ENCODE results near the gene ITGB5. TPM values are rescaled to one million over a fixed set of nuclear protein-coding genes. Genes with fewer than 3 reads are reported as not detected.

The ITGB5 gene
- polyA plus RNA-seq, 2 of the 4 experiments (the other 2 are of a cell fraction): 201 to 260 TPM

- TF ChIP-seq REST (IDR thresholded peaks at IDR 0.05) (no peak), TP53 (CRISPR knock-in tag; IDR thresholded peaks at IDR 0.05) (no peak), CBX2 (IDR thresholded peaks at IDR 0.05; ENCODE audit: borderline replicate concordance, low read depth) (no peak)
These were observed 164.6 kb downstream of the ITGB5 start (continued) for GRCh38 chr3:124722589-124722988.

GRCh38 chr3:124714223-124714853, 172.8 kb downstream of the ITGB5 start:
- WGBS (ENCODE audit: missing lambda C conversion rate): 40% methylated on average over 11 of the region's 11 CpGs
- Histone ChIP-seq H3K4me3 (no peak overlapping the region), H3K9me3 (no peaks in the 10 kb centered on the region), H3K4me2 (no peak overlapping the region), H3K27ac (no peak overlapping the region), H3K4me1 (no peaks in the 10 kb centered on the region)
- POLR2A ChIA-PET: interaction anchor here (1.2 kb wide), 1 partner anchor 16 kb away, joined by 6 read pairs; the partner anchor contains the start of gene UMPS
- FAIRE-seq (no peak), ATAC-seq (peak in 1 of 2 experiments; percentile 13; a peak in 1 of 6 replicates), DNase-seq (ENCODE audit: low read depth in 1 of 2, low spot score in 1 of 2) (no peak)
- CTCF ChIA-PET: no interaction called here
- TF ChIP-seq ZNF302 (CRISPR knock-in tag; IDR thresholded peaks at IDR 0.05): no peak
- no peak for TF ChIP-seq USF2 (IDR thresholded peaks at IDR 0.05)
- TF ChIP-seq RAD21 (conservative IDR thresholded peaks at IDR 0.05 in 1 of 2, IDR thresholded peaks at IDR 0.05 in 1 of 2): no peak
- TF ChIP-seq RFX5 (IDR thresholded peaks at IDR 0.05): no peak
- TF ChIP-seq NR3C1 (IDR thresholded peaks at IDR 0.05): no peak
- TF ChIP-seq EHF (CRISPR knock-in tag; IDR thresholded peaks at IDR 0.05): no peak
- TF ChIP-seq ZSCAN20 (CRISPR knock-in tag; IDR thresholded peaks at IDR 0.05): no peak
- no peak for TF ChIP-seq FOSL2 (IDR thresholded peaks at IDR 0.05)
- TF ChIP-seq FOSL2 (CRISPR knock-in tag; IDR thresholded peaks at IDR 0.05): no peak
- TF ChIP-seq ESRRA (IDR thresholded peaks at IDR 0.05; ENCODE audit: borderline replicate concordance, low read length): no peak
- no peak for TF ChIP-seq FOSB (CRISPR knock-in tag; IDR thresholded peaks at IDR 0.05)
- TF ChIP-seq NFE2L2 (conservative IDR thresholded peaks at IDR 0.05; ENCODE audit: low read length): no peak
- TF ChIP-seq CHD2 (IDR thresholded peaks at IDR 0.05; ENCODE audit: low read length, partially characterized antibody): no peak
- TF ChIP-seq HES2 (IDR thresholded peaks at IDR 0.05): no peak
- no peak for TF ChIP-seq CHD4 (IDR thresholded peaks at IDR 0.05; ENCODE audit: borderline replicate concordance)
- no peak for TF ChIP-seq HOXB13 (CRISPR knock-in tag; IDR thresholded peaks at IDR 0.05; ENCODE audit: low read depth)
- TF ChIP-seq HDAC2 (IDR thresholded peaks at IDR 0.05): no peak

Small RNAs within 50 kb of the gene (small RNA-seq; reads per million reads assigned to genes)
- 0 reads per million in 6 experiments for gene MIR544B

Other genes starting within 250 kb of the ITGB5 start
- 54.2 and 64.4 TPM in 2 replicates for gene UMPS, start 156.9 kb downstream of the ITGB5 start, polyA plus RNA-seq (2011; rRNA removed)
- 53.0 to 61.8 TPM (median 53.1 TPM) in 3 replicates for gene UMPS, start 156.9 kb downstream of the ITGB5 start, polyA plus RNA-seq (2017; fragmentation: RNase III; extraction: RNeasy Plus Mini Kit Qiagen cat#74134 plus additional on column Dnase treatment)
- 8.8 and 10.2 TPM in 2 replicates for gene MUC13, start 47.4 kb upstream of the ITGB5 start, polyA plus RNA-seq (2011; rRNA removed)
- gene MUC13, start 47.4 kb upstream of the ITGB5 start, polyA plus RNA-seq (2017; fragmentation: RNase III; extraction: RNeasy Plus Mini Kit Qiagen cat#74134 plus additional on column Dnase treatment): 4.8 to 5.5 TPM (median 4.8 TPM) in 3 replicates
- gene HEG1, start 168.6 kb upstream of the ITGB5 start, polyA plus RNA-seq (2011; rRNA removed): 5.4 and 7.9 TPM in 2 replicates
- 5.6 to 6.6 TPM (median 5.9 TPM) in 3 replicates for gene HEG1, start 168.6 kb upstream of the ITGB5 start, polyA plus RNA-seq (2017; fragmentation: RNase III; extraction: RNeasy Plus Mini Kit Qiagen cat#74134 plus additional on column Dnase treatment)